ENCODE data around the gene BRSK2. TPM values are rescaled to one million over a fixed set of nuclear protein-coding genes. Genes with fewer than 3 reads are reported as not detected.

Gene BRSK2
- total and polyA plus RNA-seq, 2 of the 4 experiments (the other 2 are of a cell fraction), result 0.18 to 0.62 TPM

DNA sequence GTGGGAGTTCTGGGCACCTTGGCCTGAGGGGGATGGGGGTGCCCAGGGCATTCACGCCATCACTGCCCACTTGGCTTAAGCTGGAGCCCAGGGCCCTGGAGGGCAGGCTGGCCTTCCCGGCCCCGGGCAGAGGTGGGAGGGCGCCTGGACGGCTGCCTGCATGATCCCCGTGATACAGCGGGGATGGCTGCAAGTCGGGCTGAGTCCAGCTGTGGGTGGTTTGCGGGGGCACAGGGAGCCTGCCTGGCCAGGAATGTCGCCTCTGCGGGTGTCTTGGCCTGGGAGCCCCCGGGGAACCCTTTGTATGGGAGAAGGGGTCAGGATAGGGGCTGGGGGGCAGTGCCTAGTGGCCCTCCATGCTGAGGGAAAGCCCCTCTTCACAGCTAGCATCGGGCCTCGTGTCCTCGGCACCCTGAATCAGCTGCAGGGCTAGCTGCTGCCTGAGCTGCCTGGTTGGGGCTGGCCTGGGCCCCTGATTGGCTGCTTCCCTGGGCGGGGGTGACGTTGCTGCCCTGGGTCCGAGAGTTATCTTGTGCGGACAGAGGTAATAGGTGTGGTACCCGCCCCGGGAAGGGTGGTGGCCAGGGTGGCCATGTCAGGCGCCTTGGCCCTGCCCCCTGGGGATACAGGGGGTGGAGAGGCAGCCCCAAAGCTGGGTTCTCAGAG is 8.3 kb downstream of the BRSK2 start:
- no peaks in the 10 kb centered on the region for H3K4me1 ChIP-seq (ENCODE audit: control insufficient read depth, insufficient read depth, low read length)
- H2BK20ac ChIP-seq (ENCODE audit: low read depth, low read length), result no peak overlapping the region
- H3K4me2 ChIP-seq (ENCODE audit: low read depth, low read length), result no peak overlapping the region
- TF ChIP-seq FOS (IDR thresholded peaks at IDR 0.05; ENCODE audit: low read depth, low read length), result no peak
- DNase-seq (no peak), ATAC-seq (ENCODE audit: low read depth) (no peak)
- no peak overlapping the region for H3K14ac ChIP-seq (replicated peaks; ENCODE audit: low read depth, low read length)
- BruUV-seq (replicated peaks), result no TSS peak
- no peak overlapping the region for H3K9ac ChIP-seq (ENCODE audit: low read depth, low read length)
- no peak overlapping the region for H2AK5ac ChIP-seq (ENCODE audit: low read depth, low read length)
- H3K56ac ChIP-seq (ENCODE audit: extremely low read depth, insufficient read depth, low read length), result no peak overlapping the region
- peaks cover 7% of the 10 kb centered on the region; the same call in 1 of the 2 replicates for H4K20me1 ChIP-seq (ENCODE audit: insufficient read depth, low read length)
- H4K5ac ChIP-seq (ENCODE audit: low read depth, low read length), result no peak overlapping the region
- H3K79me1 ChIP-seq (ENCODE audit: low read depth in 1 of 2, low read length in 2 of 2), result no peaks in the 10 kb centered on the region
- ChIA-PET POLR2A (ENCODE audit: unreplicated experiment) (no interaction called here), CTCF (no interaction called here)
- H2BK120ac ChIP-seq (ENCODE audit: low read depth, low read length), result no peak overlapping the region
- H3K18ac ChIP-seq (ENCODE audit: low read depth, low read length), result no peak overlapping the region
- H3K4ac ChIP-seq (ENCODE audit: low read depth, low read length), result no peak overlapping the region
- H3K9me1 ChIP-seq (ENCODE audit: insufficient read depth, low read length), result no peaks in the 10 kb centered on the region
- H3K36me3 ChIP-seq (ENCODE audit: control insufficient read depth, insufficient read depth, low read length), result no peaks in the 10 kb centered on the region
- in situ Hi-C loops (cut with MboI; ENCODE audit: low sequenced_read_pairs) (no loop called here), intact Hi-C loops (cut with micrococcal nuclease) (no loop called here), dilution Hi-C loops (cut with HindIII; ENCODE audit: low sequenced_read_pairs, unreplicated experiment) (no loop called here)
- no peak overlapping the region for H3K27ac ChIP-seq (ENCODE audit: insufficient read depth, low read length)
- no peak overlapping the region for H2BK15ac ChIP-seq (ENCODE audit: low read depth, low read length)
- WGBS, 2 experiments (ENCODE audit: extremely low coverage in 2 of 2, insufficient read length in 1 of 2), result 68% methylated on average over 7 of the region's 22 CpGs; no CpG with 5 or more reads in 1 of the 2 experiments
- no peak overlapping the region for H3K4me3 ChIP-seq (ENCODE audit: insufficient read depth, low read depth, low read length)
- no peak overlapping the region for H4K91ac ChIP-seq (ENCODE audit: insufficient read depth, low read depth, low read length)
- no peak overlapping the region for H2AFZ ChIP-seq (replicated peaks; ENCODE audit: low read length, poor library complexity)
- H3K9me3 ChIP-seq (ENCODE audit: control insufficient read depth, insufficient read depth, low read length), result no peaks in the 10 kb centered on the region
- H4K8ac ChIP-seq (ENCODE audit: low read depth in 2 of 2, low read length in 2 of 2), result no peak overlapping the region
- H3K27me3 ChIP-seq (ENCODE audit: control insufficient read depth, insufficient read depth, low read length), result peaks cover 9% of the 10 kb centered on the region; the same call in 1 of the 2 replicates
- H2BK5ac ChIP-seq (ENCODE audit: low read depth, low read length, poor library complexity, severe bottlenecking), result no peak overlapping the region
- no peak overlapping the region for H2AK9ac ChIP-seq (replicated peaks; ENCODE audit: low read depth, low read length, poor library complexity)
- H3K23ac ChIP-seq (ENCODE audit: low read depth, low read length), result no peak overlapping the region

Measured in IMR-90 (cell line).